GM21576 (cell line): ENCODE measurements around the gene DDX60.

Experiments used
- ATAC-seq: cut with Tn5 transposase; IDR thresholded peaks from one replicate; pipeline ENCODE4 v1.9.1; 2021; ENCODE audit warnings: mild to moderate bottlenecking, moderate library complexity; ENCODE audit not compliant: unreplicated experiment

The DDX60 gene

GRCh38 chr4:168208957-168209614 lies 109.5 kb downstream of the DDX60 start:
- ATAC-seq, result no peak

DNA sequence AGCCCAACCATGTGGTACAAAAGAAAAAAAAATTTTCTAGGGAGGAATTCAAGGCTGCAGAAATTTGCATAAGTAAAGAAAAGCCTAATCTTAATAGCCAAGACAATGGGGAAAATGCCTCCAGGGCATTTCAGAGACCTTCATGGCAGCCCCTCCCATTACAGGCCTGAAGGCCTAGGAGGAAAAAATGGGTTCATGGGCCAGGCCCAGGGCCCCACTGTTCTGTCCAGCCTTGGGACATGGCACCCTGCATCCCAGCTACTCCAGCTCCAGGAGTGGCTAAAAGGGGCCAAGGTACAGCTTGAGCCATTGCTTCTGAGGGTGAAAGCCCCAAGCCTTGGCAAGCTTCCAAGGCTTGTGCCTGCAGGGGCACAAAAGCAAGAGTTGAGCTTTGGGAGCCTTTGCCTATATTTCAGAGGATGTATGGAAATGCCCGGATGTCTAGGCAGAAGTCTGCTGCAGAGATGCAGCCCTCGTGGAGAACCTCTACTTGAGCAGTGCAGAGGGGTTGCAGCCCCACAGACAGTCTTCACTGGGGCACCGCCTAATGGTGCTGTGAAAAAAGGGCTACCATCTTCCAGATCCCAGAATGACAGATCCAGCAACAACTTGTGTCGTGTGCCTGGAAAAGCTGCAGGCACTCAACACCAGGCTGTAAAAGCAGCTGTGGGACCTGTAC lies 115.2 kb downstream of the DDX60 start:
- ATAC-seq, result no peak

- ATAC-seq, result no peak
Measured at GRCh38 chr4:168200685-168201084, 117.9 kb downstream of the DDX60 start.

GRCh38 chr4:168199260-168199957 lies 119.1 kb downstream of the DDX60 start:
- peak; percentile 49 for ATAC-seq

DNA sequence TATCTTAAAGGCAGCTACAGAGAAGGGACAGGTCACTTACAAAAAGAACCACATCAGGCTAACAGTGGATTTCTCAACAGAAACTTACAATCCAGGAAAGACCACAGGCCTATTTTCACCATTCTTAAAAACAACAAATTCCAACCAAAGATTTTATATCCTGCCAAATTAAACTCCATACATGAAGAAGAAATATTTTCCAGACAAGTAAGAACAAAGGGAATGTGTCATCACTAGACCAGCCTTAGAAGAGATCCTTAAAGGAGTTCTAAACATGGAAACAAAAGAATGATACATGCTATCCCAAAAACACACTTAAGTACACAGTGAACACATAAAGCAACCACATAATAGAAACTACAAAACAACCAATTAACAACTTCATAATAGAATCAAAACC lies 120.6 kb downstream of the DDX60 start:
- ATAC-seq, result no peak

DNA sequence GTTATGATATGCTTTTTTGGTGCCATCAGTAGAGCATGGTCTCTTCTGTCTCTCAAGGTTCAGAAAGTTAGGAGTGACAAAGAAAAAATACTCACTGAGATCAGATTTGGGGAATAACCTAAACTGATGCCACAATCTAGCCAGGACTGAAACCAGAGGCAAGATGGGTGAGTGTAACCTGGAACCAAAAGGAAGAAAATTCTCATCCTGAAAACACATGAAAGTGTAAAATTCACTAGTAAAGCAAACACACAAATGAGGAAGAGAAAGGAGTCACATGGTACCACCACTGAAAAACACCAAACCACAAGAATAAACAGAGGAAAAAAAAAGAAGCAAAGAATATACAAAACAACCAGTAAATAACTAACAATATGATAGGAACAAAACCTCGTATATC lies 129.8 kb downstream of the DDX60 start:
- peak; percentile 74 for ATAC-seq

GRCh38 chr4:168183717-168184571 lies 134.6 kb downstream of the DDX60 start:
- ATAC-seq, result no peak

- no peak for ATAC-seq
Measured at GRCh38 chr4:168177546-168178149, 140.9 kb downstream of the DDX60 start.

- ATAC-seq, result no peak
Measured at GRCh38 chr4:168174308-168174707, 144.2 kb downstream of the DDX60 start.

DNA sequence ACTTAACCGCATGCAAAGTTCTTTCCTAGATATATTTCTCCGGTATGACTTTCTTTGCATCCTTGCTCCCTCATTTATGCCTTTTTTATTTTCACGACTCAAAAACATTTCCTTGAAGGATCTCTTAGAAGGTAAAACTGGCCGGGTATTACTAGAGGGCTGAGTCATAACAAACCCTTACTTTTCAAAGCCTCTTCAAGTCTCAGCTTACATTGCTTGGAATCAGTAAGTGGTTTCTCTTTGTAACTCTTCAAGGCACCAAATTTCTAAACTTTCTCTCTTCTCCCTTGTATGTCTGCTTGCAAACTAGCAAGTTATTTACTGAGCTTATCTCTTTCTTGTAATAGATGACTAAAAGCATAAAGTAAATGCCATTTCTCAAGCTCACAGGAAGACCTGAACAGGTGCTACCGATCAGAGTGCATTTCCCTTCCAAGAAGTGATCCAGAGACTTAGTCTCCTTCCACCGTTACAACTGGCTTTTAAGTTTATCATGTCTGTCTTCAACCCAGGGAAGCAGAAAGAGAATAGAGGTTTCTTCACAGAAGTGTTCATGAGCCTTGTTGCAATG lies 150.8 kb downstream of the DDX60 start:
- no peak for ATAC-seq
